GM19025 (cell line): ENCODE results near the gene ARL2BP.

Source experiments
- ATAC-seq: cut with Tn5 transposase; IDR thresholded peaks from one replicate; pipeline ENCODE4 v1.9.1; 2021; ENCODE audit warnings: mild to moderate bottlenecking, low read depth, moderate library complexity; ENCODE audit not compliant: unreplicated experiment

The ARL2BP gene

DNA sequence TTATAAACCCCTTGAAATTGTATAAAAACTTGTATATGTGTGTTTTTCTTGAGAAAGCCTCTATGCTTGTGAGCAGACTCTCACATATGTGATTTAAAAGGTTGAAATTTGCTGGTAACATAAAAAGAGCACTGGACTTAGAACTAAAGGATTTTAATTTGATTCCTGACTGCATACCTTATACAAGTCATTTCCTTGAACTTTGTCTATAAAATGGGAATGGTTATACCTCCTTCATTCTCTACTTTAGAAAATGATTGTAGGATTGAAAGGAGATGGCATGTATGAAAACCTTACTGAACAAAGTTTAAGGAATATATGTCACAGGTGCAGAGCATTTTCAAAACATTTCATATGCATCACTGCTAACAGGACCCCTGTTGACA, 10.4 kb upstream of the ARL2BP start:
- no peak for ATAC-seq

DNA sequence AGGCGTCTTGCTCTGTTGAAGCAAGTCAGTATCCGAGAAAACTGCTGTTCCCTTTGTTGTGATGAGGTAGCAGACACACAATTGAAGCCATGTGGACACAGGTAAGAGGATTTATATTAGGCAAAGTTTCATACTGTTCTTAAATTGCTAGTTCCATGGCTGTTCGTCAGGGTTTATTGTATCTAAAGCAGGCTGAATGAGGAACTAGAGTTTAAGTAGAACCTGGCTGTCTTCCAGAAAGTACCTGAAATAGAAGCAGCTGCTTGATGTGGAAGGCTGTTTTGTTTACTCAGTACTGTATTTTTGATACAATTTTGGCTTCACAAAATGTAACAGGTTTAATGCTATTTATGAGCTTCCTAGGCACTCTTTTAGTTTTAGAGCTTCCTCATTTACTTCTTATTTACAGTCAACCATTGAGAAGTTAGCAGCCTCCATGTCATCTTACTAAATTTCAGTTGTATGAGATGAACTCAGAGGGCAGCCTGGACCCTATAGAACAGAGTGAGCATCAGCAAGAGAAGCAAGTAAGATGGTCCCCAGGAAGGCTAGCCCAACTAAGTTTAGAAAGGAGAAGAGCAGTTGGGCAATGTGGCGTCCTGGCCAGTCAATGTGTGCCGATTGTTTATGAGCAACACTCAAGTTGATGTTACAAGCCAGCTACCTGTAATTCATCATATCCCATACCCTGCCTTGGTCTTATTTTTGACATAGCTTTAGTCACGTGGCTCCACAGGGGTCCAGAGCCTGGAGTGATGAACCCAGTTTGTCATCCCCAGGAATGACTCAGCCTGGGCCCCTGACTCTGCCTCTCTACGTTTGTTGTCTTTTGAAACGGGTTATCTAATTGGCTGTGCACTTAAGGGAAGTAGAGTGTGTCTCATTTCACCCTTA, 9.7 kb upstream of the ARL2BP start:
- ATAC-seq, result no peak

DNA sequence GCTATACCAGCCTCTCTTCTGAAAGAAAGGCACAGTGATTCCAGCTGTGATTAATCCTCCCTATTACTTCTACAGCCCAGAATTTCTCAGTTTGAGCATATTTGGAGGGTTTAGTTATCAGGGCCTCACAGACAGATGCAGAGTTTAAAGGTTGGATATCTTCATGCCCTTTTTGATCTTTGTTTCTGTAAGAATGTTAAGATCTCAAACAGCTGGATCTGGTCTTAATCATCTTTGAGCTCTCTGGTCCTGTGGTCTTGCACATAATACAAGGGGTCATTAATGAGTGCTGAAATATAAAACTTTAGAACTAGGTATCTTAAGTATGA, 9.1 kb upstream of the ARL2BP start:
- no peak for ATAC-seq

DNA sequence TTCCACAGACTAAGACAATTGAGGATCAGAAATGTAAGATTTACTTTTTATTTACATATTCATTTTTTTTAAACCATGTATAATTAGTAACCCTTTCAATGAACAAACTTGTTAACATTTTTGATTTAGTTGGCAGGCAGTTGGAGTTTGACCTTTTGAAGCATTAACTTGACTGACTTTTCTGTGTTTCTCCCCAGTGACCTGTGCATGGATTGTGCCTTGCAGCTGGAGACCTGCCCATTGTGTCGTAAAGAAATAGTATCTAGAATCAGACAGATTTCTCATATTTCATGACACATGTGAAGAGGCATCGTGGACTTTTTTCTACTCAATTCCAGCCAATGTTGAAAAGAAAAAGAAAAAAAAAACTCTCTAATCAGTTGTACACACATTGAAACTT, 6.4 kb upstream of the ARL2BP start:
- ATAC-seq, result no peak

DNA sequence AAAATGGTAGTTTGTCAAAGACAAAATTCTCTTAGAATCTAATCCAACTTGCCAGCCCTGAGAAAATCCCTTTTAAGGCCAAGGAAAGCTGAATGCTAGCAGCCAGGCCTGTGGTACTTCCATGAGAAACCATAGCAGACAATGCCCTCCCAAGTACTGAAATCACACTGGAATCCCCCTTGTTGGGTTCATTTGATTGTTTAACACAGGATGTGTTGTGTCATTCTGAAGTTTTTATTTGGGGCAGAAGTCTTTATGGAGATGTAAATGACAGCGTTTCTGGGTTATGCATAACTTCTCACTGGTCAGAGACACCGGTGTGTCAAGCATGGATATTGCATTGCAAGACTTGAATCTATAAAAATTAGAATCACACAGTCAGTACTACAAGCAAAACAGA, 6.0 kb upstream of the ARL2BP start:
- ATAC-seq, result no peak

DNA sequence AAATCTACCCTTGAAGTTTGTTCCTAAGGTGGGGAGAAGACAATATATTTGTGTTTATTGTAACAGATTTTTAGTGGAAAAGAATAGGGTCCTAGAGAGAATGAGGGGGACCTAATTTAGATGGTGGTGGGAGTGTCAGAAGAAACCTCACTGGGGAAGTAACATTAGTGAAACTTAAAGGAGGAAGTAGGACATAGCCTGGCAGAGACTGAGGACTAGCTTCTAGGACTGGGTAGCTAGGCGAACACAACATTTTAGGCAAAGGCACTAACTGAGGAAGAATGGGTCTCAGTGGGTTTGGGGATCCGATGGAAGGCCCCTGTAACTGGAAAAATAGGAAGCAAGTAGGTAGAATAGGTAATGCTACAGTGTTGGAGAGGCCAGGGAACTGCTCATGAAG, 4.2 kb upstream of the ARL2BP start:
- no peak for ATAC-seq

DNA sequence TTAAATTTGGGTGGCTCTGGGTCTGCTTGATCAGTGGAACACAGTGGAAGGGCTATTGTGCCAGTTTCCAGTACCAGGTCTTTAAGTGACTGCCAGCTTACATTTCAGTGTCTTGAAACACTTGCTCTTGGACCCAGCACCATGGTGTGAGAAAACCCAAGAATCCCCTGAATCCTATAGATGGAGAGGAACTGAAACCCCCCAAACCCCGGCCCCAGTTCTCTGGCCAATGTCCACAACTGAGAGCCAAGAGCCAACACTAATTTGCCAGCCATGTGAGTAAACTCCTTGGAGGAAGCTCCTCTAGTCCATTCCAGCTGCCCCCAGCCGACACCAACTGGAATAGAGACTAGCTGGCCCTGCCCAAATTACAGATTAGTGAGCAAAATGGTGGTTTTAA, 2.4 kb upstream of the ARL2BP start:
- no peak for ATAC-seq

DNA sequence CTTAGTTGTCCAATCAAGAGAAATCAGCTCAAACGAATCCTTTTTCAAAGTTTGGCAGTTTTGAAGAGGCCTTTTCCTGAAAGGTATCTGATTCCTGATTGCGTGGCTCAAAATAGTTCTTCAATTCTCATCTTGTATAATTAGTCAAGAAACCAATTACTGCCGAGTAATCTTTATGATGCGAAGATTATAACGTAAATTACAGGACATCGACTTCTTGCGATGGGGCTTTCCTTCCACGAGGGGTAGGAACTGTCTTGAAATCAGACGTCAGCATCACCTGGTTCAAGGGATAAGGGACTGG, 644 bp upstream of the ARL2BP start:
- peak; percentile 12 for ATAC-seq

DNA sequence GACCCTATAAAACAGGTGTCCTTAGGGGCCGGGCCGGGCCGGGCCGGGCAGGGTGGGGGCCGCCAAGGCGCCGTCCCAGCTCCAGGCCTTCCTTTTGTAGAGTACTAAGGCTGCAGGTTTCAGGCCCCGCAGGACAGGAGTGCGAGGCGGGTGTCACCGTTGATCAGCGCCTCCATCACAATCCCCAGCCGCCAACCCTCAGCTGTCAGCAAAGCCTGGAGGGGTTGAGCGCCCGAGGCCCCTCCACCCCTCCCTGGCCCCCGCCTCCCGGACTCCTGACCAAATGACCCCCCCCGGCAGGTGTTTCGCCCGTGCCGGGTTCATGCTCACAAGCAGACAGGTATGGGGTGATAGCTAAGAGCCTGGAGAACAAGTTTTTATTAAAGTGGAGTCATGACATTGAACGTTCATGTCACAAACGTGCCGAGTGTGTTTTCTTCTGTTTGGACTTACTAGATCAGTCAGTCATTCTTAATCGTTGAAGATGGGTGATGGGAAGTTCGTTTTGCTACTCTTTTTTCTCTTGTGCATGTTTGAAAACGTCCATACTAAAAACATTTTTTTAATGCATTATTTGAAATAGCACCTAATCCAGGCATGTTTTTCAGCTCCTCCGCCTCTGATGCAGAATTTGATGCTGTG, 534 bp downstream of the ARL2BP start:
- no peak for ATAC-seq

DNA sequence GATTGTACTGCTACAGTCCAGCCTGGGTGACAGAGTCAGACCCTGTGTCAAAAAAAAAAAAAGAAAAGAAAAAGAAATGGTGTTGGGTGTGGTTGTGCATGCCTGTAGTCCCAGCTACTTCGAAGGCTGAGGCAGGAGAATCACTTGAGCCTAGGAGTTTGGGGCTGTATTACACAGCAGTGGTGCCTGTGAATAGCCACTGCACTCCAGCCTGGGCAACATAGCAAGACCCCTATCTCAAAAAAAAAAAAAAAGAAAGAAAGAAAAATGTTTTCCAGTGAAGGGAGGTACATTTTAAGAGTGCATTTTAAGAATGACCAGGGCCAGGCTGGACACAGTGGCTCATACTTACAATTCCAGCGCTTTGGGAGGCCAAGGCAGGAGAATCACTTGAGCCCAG, 6.3 kb downstream of the ARL2BP start:
- no peak for ATAC-seq

DNA sequence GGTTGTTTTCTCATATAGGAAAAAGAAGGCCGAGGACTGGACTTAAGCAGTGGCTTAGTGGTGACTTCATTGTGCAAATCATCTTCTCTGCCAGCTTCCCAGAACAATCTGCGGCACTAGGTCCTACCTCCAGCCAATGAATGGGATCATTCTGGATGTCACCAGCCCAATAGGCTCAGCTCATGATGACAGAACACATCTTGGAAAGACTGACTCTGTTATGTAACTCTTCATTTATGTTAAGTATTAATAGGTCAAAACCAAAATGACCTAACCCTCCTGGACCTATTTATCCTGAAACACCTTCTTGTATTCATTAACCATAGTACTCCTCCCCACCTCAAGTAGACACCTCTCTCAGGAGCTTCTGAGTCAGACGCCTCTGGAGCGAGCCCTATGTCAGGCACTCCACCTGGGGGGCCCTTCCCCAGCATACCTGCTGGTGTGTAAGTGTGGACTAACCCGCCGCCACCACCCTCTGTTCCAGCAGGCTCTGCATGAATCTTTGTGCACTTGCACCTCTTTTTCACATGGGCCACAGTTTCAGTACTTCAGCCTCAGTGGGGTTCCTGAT, 7.2 kb downstream of the ARL2BP start:
- ATAC-seq, result no peak

DNA sequence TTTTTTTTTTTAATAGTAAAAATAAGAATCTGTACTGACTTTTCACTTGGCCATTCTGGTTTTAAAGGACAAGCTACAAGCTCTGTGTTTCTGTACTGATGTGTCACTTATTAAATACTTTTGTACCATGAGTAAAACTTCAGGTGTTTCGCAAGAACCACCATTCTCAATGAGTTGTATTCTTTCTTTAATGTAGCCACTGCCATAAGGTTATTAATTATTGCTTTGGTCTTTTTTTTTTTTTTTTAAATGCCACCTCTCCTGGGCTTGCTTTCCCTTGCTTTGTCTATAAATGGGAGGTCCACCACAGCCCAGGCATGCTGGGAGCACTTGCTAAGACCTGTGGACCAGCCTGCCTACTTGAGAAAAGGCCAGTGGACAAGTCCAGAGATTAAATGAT, 8.4 kb downstream of the ARL2BP start:
- no peak for ATAC-seq

DNA sequence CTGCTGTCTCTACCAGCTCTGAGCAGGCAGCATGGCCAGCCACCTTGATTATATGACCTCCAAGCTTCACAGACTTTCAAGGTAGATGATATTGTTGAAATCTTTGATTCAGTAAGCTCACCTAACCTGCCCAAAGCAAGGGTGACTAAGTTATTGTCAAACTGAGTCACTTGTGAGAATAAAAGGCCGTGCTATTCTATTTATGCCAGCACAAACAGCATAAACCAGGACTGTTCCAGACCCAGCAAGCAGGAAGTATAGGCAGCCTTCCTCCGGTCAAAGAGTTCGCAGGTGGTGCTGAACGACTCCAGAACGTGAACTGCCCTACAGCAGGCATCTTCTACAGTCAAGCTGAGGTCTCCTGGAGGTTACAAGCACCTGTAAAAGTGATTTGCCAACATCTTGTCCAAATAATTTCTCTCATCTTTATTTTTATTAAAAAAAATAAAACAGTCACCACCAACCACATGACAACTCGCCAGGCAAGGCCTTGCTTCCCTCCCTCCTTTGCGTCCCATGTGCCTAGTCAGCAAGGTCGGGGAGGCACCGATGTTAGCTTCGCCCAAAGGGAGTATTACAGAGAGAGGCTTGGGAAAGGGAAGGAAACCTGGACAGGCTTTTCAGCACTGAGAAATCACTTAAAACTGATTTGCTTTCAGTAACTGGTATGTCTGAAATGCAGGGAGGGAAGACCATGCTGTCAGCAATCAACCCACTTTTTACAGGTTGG, 10.8 kb downstream of the ARL2BP start:
- no peak for ATAC-seq

DNA sequence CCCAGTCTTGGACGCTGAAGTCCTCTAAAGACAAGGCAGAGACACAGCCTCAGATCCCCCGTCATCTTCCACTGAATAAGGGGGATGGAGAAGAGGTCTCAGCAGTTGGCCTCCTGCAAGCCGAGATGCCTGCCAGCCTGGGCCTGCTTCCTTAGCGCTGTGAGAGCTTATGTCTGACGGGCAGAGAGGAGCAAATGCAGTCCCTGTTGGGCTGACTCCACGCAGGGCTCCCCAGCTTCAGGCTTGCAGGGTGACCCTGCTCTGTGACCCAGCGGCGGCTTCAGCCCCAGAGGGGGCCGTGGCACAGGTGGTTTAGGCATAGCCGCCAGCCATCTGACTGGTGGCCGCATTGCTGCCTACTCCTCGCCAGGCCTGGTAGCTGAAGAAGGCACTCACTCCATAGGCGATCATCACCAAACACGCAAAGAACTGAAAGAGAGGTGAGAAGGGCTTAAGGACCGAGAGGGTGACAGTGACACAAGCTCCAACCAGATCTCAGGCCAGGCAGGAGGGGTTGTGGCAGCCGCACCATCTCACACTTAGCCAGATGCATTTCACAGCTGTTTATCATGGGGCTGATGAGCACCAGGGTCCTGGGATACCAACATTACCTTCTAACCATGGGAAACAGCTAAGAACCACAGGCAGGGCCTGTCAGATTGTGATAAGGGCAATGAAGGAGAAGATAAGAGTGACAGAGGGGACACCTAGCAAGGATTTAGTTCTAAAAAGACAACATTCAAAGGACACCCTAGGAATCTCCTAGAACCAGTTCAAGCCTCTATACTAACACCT, 11.7 kb downstream of the ARL2BP start:
- no peak for ATAC-seq

DNA sequence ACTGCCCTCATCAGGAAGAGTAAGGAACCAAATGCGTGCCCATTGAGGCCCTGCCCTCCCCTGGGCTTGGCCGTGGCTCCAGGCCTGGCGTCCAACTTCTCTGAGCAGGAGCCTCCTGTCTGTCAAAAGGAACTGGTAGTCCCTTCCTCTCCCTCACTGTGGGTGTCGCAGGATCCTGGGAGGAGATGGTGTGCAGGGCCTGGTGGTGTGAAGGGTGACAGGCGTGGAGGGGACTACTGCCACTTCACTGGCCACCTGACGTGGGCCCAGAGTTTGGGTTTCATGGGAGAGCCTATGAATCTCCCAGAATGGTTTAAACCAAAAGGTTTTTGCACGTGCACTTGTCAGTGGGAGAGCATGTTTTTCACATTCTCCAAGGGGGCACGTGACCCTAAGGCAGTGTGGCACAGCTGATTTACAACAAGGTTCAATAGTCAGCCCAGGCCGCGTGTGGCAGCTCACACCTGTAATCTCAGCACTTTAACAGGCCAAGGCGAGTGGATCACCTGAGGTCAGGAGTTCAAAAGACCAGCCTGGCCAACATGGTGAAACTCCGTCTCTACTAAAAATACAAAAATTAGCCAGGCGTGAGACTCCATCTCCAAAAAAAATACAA, 12.5 kb downstream of the ARL2BP start:
- ATAC-seq, result no peak

DNA sequence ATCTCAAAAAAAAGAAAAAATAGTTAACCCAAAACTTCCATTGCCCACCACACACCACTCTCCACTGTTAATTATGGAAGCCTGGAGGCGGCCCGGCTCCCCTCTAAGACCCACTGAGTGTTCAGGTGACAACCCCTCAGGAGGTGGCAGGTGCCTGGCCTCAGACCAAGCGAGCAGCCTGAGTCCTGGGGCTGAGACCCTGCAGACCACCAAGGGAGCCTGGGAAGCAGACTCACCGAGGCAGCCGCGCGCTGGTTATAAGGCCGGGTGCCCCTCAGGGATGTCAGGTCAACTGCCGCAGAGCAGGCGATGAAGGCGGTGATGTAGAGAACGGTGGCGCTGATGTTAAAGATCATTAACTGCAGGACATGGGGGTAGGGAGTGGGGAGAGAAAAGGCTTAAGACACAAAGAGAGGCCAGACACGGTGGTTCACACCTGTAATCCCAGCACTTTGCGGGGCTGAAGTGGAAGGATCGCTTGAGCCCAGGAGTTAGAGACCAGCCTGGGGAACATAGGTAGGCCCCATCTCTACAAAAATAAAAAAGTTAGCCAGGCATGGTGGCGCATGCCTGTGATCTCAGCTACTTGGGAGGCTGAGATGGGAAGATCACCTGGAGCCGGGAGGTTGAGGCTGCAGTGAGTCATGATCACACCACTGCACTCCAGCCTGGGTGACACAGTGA, 13.3 kb downstream of the ARL2BP start:
- no peak for ATAC-seq

DNA sequence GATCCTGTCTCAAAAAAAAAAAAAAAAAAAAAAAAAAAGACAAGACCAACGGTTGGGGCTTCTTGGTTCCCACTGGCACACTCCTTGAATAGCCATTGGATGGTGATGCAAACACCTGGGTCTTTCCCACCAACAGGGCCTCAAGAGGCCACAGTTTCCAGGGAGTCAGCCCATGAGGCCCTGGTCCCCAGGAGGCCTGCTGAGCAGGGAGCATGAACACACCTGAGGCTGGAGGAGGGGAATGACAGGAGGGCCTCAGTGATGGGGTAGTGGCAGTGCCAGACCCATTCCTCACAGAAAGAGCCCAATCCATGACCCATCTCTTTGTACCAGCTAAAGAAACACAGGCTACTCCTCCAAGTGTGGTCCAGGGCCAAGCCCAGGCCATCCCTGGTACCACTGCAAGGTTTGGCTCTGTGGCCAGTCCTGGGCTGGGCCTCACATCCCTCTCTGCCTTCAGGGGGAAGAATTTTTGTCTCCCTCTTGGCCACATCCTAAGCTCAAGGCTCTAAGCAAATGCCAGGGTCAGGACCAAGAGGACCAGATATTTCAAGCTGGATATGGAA, 13.9 kb downstream of the ARL2BP start:
- ATAC-seq, result no peak

DNA sequence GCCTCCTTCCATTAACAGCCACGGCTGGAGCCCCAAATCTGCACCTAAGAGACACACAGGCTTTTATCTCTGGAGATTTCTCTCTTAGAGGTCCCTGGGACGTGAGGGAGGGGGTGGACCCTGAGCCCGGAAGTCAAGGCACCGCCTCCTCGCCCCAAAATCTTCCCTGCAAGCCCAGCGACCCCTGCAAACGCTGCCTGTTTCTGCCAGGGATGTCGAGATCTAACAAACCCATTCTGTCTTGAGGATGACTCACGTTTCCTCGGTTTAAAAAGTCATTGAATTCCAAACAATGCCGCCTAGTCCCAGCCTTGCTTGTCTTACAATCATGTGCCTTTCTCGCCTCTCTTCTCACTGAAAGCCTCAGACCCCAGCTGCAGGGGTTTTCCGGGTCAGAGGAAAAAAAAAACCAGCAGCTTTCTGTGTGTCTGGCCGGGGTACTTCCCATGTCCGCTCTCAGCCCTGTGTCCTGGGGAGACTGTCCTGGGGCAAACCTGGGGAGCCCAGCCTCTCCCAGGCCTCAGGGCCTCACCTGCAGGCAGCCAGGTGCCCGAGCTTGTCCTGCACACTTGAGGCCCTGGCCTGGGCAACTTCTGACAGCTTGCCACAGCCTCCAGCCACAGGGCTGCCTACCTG, 15.4 kb downstream of the ARL2BP start:
- peak; percentile 63 for ATAC-seq

DNA sequence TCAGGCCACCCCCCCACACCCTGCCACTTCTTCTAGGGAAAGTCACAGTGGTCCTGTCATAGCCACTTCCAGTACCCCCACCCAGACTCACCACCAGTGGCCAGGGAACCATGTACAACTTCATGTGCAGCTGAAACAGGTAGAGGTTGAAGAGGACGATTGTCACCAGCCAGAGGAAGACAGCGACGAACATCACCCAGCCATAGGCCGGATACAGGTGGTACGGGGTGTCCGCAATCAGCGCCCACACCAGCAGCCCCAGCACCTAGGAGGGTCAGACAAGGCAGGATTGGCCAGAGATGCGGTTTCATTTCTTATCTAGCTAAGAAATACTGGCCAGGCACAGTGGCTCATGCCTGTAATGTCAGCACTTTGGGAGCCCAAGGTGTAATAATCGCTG, 16.7 kb downstream of the ARL2BP start:
- ATAC-seq, result no peak
